Upper lobe of left lung (tissue), 6 donors: ENCODE measurements around the gene EZH2. TPM values are rescaled to one million over a fixed set of nuclear protein-coding genes. Genes with fewer than 3 reads are reported as not detected.

Experiments
- ATAC-seq, 2 donors: fragments of 200-7000 bp; cut with Tn5 transposase; one replicate each; pipeline ENCODE4 v1.9.1; 2022; ENCODE audit warnings: mild to moderate bottlenecking in 2 of 2, moderate library complexity in 2 of 2; ENCODE audit not compliant: low FRiP score in 2 of 2
- DNase-seq, 2 donors: peaks; one replicate each; pipeline ENCODE4 v3.0.0-alpha.2; 2019 to 2020
- H3K27ac ChIP-seq, 4 donors: fragments of 200-600 bp; sonication (generic); one replicate each; pipeline ENCODE4 v1.5.1; 2016 to 2019
- H3K27me3 ChIP-seq, 4 donors: fragments of 200-600 bp; sonication (generic); one replicate each; pipeline ENCODE4 v1.5.1; 2017 to 2019
- H3K36me3 ChIP-seq, 4 donors: fragments of 200-600 bp; sonication (generic); one replicate each; pipeline ENCODE4 v1.5.1; 2016 to 2019
- H3K4me1 ChIP-seq, 4 donors: fragments of 200-600 bp; sonication (generic); one replicate each; pipeline ENCODE4 v1.5.1; 2018 to 2019
- H3K4me3 ChIP-seq, 4 donors: fragments of 200-600 bp; sonication (generic); one replicate each; pipeline ENCODE4 v1.5.1; 2017 to 2019; ENCODE audit warnings: mild to moderate bottlenecking in 2 of 4, moderate library complexity in 1 of 4
- H3K9me3 ChIP-seq, 4 donors: fragments of 200-600 bp; sonication (generic); one replicate each; pipeline ENCODE4 v1.5.1; 2018 to 2019
- EP300 ChIP-seq, 4 donors: sonication (generic); formaldehyde crosslinking; IDR thresholded peaks; one replicate each; pipeline ENCODE4 v1.5.1; 2017; ENCODE audit warnings: antibody characterized with exemption in 4 of 4, control low read depth in 2 of 4
- POLR2A ChIP-seq, 4 donors: fragments of 450-650 bp; IDR thresholded peaks; one replicate each; pipeline ENCODE4 v1.5.1; 2016 to 2017; ENCODE audit warnings: antibody characterized with exemption in 4 of 4, mild to moderate bottlenecking in 2 of 4
- POLR2AphosphoS5 ChIP-seq, 2 donors: sonication (generic); formaldehyde crosslinking; IDR thresholded peaks; one replicate each; pipeline ENCODE4 v1.5.1; 2017; ENCODE audit warnings: antibody characterized with exemption in 2 of 2
- WGBS, 2 donors: methylation state at CpG; one replicate each; pipeline ENCODE4 v1.1.5; 2017 to 2018; 5-methylcytosine and 5-hydroxymethylcytosine counted together
- total RNA-seq, 6 donors: library from RNA; depleted of rRNA in 4 of 6; stranded (reverse); fragments of >200 nt in 4 of 6; gene quantifications; one replicate each; pipeline versions ENCODE4 v1.1.0 to v1.2.1, GENCODE V29; 2016 to 2021
- TF ChIP-seq, protein P1 (sequence below), 6 experiments: fragments of 450-650 bp in 4 of 6; fragments of 200-600 bp in 2 of 6; sonication (generic) in 2 of 6; IDR thresholded peaks; one replicate each; pipeline ENCODE4 v1.5.1; 2016 to 2019; ENCODE audit warnings: antibody characterized with exemption in 6 of 6
- donor health status: DM: no; HTN: no; CAD: no; lungs with moderate emphysema.
- donor health status: DM: no; HTN: yes; CAD: no; lungs with severe emphysema.

The EZH2 gene
- total RNA-seq, 6 donors from 2014 or later, result 0.89 to 4.6 (median 3.1) TPM

DNA sequence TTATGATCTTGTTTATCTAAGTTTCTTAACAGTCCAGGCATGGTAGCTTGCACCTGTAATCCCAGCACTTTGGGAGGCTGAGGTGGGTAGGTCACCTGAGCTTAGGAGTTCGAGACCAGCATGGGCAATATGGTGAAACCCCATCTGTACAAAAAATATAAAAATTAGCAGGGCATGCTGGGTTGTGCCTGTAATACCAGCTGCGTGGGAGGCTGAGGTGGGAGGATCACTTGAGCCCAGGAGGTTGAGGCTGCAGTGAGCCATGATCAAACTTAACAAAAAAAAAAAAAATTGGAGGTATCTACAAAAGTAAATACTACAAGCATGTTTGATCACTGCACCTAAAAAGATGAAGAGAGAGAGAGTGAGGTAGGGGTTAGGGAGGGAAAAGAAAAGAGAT is 9.0 kb upstream of the EZH2 start:
- DNase-seq (no peak), ATAC-seq (no peak)
- H3K4me3 ChIP-seq, result no peak overlapping the region
- no peak overlapping the region for H3K27ac ChIP-seq
- no peaks in the 10 kb centered on the region for H3K36me3 ChIP-seq
- no peaks in the 10 kb centered on the region for H3K27me3 ChIP-seq
- 90 to 93% methylated on average over 2 of the region's 2 CpGs for WGBS, 2 donors
- no peaks in the 10 kb centered on the region for H3K9me3 ChIP-seq
- TF ChIP-seq POLR2A (IDR thresholded peaks at IDR 0.05) (no peak), POLR2AphosphoS5 (IDR thresholded peaks at IDR 0.05) (no peak), EP300 (IDR thresholded peaks at IDR 0.05) (no peak)
- TF ChIP-seq, protein P1, sequence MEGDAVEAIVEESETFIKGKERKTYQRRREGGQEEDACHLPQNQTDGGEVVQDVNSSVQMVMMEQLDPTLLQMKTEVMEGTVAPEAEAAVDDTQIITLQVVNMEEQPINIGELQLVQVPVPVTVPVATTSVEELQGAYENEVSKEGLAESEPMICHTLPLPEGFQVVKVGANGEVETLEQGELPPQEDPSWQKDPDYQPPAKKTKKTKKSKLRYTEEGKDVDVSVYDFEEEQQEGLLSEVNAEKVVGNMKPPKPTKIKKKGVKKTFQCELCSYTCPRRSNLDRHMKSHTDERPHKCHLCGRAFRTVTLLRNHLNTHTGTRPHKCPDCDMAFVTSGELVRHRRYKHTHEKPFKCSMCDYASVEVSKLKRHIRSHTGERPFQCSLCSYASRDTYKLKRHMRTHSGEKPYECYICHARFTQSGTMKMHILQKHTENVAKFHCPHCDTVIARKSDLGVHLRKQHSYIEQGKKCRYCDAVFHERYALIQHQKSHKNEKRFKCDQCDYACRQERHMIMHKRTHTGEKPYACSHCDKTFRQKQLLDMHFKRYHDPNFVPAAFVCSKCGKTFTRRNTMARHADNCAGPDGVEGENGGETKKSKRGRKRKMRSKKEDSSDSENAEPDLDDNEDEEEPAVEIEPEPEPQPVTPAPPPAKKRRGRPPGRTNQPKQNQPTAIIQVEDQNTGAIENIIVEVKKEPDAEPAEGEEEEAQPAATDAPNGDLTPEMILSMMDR (IDR thresholded peaks at IDR 0.05), result no peak
- no peaks in the 10 kb centered on the region for H3K4me1 ChIP-seq

DNA sequence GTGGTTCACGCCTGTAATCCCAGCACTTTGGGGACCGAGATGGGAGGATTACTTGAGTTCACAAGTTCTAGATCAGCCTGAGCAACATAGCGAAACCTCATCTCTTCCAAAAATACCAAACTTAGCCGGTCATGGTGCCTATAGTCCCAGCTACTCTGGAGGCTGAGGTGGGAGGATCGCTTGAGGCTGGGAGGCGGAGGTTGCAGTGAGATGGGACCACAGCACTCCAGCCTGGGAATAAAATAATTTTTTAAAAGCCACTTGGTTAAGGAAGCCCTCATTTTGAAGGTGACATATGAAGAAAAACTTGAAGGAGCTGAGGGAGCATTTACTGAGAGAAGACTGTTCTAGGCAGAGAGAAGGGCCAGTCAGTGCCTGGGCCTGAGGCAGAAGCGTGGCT is 4.2 kb upstream of the EZH2 start:
- no peaks in the 10 kb centered on the region for H3K36me3 ChIP-seq
- DNase-seq, result no peak
- no peaks in the 10 kb centered on the region for H3K27me3 ChIP-seq
- no peak overlapping the region for H3K27ac ChIP-seq
- H3K4me3 ChIP-seq, result no peak overlapping the region
- TF ChIP-seq EP300 (IDR thresholded peaks at IDR 0.05), result no peak
- no peak for TF ChIP-seq POLR2A (IDR thresholded peaks at IDR 0.05)
- TF ChIP-seq, protein P1 (IDR thresholded peaks at IDR 0.05), result no peak
- TF ChIP-seq POLR2AphosphoS5 (IDR thresholded peaks at IDR 0.05), result no peak
- peaks cover 0 to 5% (median 3%) of the 10 kb centered on the region in 4 donors for H3K4me1 ChIP-seq
- 87 to 92% methylated on average over 7 of the region's 7 CpGs for WGBS, 2 donors
- ATAC-seq, result no peak
- H3K9me3 ChIP-seq, result no peaks in the 10 kb centered on the region

DNA sequence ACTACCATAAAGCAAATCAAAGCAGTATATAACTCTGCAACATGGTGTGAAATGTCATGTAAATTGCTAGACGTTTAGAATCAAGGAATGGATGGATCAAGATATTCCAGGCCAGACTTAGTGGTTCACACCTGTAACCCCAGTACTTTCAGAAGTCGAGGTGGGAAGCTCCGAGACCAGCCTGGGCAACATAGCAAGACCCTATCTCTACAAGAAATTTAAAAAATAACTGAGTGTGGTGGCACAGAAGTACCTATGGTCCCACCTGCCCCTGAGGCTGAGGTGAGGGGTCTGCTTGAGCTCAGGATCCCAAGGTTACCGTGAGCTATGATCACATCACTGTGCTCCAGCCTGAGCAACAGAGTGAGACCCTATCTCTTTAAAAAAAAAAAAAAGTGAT is 2.8 kb upstream of the EZH2 start:
- WGBS, 2 donors, result 87 to 90% methylated on average over 4 of the region's 4 CpGs
- ATAC-seq (no peak), DNase-seq (no peak)
- H3K27ac ChIP-seq, result no peak overlapping the region
- no peaks in the 10 kb centered on the region for H3K36me3 ChIP-seq
- H3K27me3 ChIP-seq, result no peaks in the 10 kb centered on the region
- H3K9me3 ChIP-seq, result no peaks in the 10 kb centered on the region
- H3K4me3 ChIP-seq, result no peak overlapping the region
- TF ChIP-seq, protein P1 (IDR thresholded peaks at IDR 0.05), result no peak
- no peak for TF ChIP-seq EP300 (IDR thresholded peaks at IDR 0.05)
- TF ChIP-seq POLR2A (IDR thresholded peaks at IDR 0.05), result no peak
- no peak for TF ChIP-seq POLR2AphosphoS5 (IDR thresholded peaks at IDR 0.05)
- peaks cover 0 to 14% (median 9%) of the 10 kb centered on the region in 4 donors for H3K4me1 ChIP-seq

DNA sequence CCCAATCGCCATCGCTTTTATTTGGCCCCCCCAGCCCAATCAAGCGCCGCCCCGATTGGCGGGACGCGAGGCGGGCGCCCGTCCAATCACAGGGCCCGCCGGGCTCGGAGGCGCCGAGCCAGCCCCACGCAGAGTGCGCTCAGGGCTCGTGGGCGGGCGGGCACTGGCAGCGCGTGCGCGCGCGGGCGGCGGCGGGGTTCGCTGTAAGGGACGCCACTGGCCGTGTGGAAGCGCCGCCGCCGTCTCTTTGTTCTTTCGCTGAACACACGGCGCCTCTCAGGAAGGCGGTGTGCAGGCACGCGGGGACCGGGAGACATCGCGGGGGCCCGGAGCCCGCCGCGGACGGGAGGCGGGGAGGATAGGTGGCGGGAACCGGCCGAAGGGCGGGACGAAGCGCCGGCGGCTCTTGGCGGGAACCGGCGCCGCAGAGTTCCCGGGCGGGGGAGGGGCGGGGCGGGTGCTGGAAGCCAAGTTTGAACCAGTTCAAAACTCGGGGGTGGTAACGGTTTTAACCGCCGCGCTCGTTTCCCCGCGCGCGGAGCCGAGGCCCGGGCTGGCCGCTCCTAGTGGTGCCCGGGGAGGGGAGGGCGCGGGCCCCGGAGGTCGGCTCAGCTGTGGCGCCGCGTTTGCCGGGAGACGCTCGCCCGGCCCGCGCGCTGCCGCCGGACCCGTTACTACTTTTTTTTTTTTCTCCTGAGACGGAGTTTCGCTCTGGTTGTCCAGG is 370 bp upstream of the EZH2 start:
- TF ChIP-seq EP300 (IDR thresholded peaks at IDR 0.05), result no peak
- TF ChIP-seq, protein P1 (IDR thresholded peaks at IDR 0.05), result peak in 1 of 6 experiments; percentile 5
- TF ChIP-seq POLR2AphosphoS5 (IDR thresholded peaks at IDR 0.05), result peak; percentile 76 to 87
- TF ChIP-seq POLR2A (IDR thresholded peaks at IDR 0.05), result peak in 3 of 4 donors; percentile 82 to 90 (median 85)
- WGBS, 2 donors, result 0% methylated on average over 19 to 31 of the region's 101 CpGs
- DNase-seq, result peak; percentile 89 to 99

More for the DNA sequence above, 370 bp upstream of the EZH2 start:
- no peaks in the 10 kb centered on the region for H3K27me3 ChIP-seq
- no peaks in the 10 kb centered on the region for H3K36me3 ChIP-seq
- H3K4me3 ChIP-seq, result peak overlapping the region; percentile 73 to 100 (median 95)
- peaks cover 0 to 14% (median 9%) of the 10 kb centered on the region in 4 donors for H3K4me1 ChIP-seq
- no peaks in the 10 kb centered on the region for H3K9me3 ChIP-seq
- peak; percentile 98 for ATAC-seq
- peak overlapping the region; percentile 86 to 97 (median 95) for H3K27ac ChIP-seq
